ENCODE results near the gene GAR1.

DNA sequence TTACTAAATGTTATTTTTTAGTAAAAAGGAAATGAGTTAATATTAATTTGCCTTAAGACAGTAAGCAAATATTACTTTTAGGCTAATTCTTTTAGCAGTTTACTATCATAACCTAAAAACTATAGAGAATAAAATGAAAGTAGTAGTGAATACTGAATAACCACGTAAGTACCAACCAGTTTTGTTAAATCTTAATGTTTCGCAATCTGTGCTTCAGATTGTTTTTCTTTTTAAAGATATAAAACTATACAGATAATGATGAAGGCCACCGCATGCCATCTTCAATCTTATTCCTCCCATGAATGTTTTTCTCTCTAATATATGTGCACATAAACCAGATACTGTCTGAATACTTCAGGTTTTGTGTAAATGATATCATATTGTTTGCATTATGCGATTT is 18.2 kb downstream of the GAR1 start:
- TF ChIP-seq CTCF (IDR thresholded peaks at IDR 0.05) (no peak), EP300 (IDR thresholded peaks at IDR 0.05) (no peak), POLR2A (IDR thresholded peaks at IDR 0.05) (no peak)

Data from gastroesophageal sphincter (tissue), 3 donors.